OCI-M1 (cell line): ENCODE data around the gene DCHS1.
A peak's percentile ranks its signal among the peaks of the same experiment; 100 is the strongest.

Experiments
- DNase-seq: peaks from one replicate; lab custom pipeline; 2025; lab: John Stamatoyannopoulos, UW

Gene DCHS1

DNA sequence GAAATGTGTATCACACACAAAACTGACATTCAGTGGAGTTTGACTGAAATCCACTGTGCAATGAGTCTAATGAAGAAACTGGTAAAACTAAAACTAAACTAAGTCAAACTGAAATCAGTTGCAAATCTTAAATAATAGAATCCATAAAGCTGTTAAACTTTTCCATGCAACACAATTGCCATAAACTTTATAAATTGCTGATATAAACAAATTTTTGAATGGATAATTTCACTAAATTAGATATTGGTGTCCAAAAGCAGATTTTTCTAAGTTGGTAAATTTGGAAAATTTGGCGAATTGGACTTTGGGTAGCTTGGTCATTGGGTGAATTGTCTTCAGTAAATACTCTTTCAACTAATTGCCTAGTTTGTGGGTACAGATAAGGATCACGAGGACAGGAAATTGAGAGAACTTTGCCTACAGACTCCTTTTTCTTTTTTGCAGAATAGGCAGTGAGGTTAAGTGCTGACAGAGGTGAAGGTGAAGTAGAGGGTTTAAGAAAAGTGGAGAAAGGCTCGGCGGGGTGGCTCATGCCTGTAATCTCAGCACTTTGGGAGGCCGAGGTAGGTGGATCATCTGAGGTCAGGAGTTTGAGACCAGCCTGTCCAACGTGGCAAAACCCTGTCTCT, 14.7 kb upstream of the DCHS1 start:
- DNase-seq, result no peak

- DNase-seq, result peak; percentile 29
Observed at GRCh38 chr11:6667733-6668374, 12.2 kb upstream of the DCHS1 start.

- DNase-seq, result no peak
Observed at GRCh38 chr11:6666302-6667183, 10.9 kb upstream of the DCHS1 start.

DNA sequence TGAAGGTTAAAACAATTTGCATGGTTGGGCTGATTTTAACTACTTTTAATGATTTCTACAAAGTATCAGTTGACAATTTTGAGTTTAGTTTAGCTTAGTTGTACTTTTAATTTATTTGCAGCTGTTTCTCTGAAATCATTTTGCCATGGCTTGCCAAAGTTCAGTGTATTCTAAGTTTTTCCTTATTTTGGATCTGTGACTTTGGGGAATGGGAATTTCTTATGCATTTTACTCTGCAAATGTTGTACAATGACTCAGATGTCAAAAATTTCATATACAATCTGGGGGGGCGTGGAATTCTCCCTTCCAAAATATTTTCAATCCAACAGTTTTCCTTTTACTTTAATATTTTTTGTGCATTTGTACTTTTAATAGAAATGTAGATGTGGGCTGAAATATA, 8.9 kb upstream of the DCHS1 start:
- no peak for DNase-seq

- no peak for DNase-seq
Observed at GRCh38 chr11:6663794-6664469, 8.3 kb upstream of the DCHS1 start.

- DNase-seq, result no peak
Observed at GRCh38 chr11:6660712-6661111, 5.1 kb upstream of the DCHS1 start.

DNA sequence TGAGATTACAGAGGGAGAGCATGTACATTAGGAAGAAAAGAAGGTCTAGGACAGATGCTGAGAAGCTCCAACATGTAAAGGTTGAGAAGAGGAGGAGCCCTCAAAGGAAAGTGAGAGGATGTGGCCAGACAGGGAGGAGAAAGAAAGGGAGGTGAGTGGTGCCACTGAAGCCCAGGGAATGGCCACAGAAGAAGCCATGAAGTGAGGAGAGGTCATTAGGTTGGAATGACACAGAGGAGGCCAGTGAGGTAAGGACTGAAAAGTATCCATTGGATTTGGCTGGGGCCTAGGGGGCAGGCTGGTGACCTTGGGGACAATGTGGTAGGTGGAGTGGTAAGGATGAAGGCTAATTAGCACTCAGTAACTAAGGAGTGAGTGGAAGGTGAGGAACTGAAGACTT, 3.0 kb upstream of the DCHS1 start:
- DNase-seq, result no peak

DNA sequence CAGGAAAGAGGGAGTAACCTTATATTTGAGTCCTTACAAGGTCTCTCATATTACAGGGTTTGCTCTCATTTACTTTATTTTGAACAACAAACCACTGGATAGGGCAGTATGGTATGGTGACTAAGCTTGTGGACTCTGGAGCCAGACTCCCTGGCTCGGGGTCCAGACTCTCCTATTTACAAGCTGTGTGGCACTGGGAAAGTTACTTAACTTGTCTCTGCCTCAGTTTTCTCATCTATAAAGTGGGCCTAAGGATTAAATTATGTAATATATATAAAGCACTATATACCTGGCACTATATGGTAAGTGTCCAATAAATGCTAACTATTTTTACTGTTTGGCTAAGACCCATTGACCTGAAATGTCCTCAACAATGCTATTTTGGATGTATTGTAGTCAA, 1.7 kb upstream of the DCHS1 start:
- no peak for DNase-seq

- no peak for DNase-seq
Observed at GRCh38 chr11:6656936-6657335, 1.3 kb upstream of the DCHS1 start.

GRCh38 chr11:6656584-6656915, 941 bp upstream of the DCHS1 start:
- DNase-seq, result no peak

- DNase-seq, result no peak
Observed at GRCh38 chr11:6655020-6655789, 404 bp downstream of the DCHS1 start.

- DNase-seq, result no peak
Observed at GRCh38 chr11:6654281-6655019, 1.2 kb downstream of the DCHS1 start.

GRCh38 chr11:6653656-6654055, 2.0 kb downstream of the DCHS1 start:
- no peak for DNase-seq

DNA sequence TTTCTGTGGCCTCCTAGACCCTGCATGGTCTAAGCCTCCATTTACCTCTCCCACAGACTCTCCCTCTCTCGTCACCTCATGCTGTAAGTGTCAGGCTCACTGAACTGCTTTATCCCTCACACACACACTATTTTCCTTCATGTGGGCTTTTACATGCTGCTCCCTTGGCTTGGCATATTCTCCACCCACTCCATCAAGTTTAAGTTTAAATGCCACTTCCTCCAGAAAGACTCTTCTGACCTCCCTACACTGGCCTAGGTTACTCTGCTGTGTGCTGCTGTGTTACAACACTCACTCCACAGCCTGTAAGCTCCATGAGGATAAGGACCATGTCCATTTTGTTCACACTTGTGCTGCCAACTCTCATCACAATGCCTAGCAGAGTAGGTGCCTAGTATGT, 2.5 kb downstream of the DCHS1 start:
- DNase-seq, result no peak

- no peak for DNase-seq
Observed at GRCh38 chr11:6652182-6652581, 3.4 kb downstream of the DCHS1 start.

DNA sequence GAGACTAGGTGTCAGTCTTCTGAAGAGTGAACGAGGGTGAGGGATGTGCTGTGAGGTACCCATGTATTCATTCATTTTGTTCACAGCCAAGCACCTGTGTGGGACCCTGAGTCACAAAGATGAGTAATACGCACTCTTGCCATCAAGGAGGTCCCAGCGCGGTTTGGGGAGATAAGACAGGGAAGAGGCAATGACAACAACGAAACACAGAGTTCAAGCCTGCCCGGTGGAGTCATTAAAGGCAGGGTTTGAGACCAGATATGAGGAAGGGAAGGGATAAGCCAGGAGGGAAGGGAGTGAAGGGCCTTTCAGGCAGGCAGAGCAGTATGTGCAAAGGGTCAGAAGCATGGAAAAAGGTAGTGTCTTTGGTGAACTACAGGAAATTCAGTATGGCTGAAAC, 4.6 kb downstream of the DCHS1 start:
- peak; percentile 27 for DNase-seq

GRCh38 chr11:6650104-6650503, 5.5 kb downstream of the DCHS1 start:
- DNase-seq, result no peak

DNA sequence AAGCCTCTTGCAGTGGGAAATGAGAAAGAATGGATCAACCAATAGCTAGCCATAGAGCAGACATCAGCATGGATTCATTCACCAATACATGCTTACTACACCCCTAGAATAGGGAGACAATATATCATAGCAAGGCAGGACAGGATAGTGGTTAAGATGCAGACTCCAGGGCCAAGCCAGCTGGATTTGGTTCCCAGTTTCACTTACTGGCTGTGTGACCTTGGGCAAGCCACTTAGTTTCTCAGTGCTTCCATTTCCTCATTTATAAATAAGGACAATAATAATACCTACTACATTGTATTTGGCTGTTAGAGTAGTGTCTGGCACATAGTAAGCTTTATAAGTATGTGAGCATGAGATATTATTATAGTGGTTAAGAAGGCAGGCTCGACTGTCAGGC, 7.1 kb downstream of the DCHS1 start:
- DNase-seq, result no peak

DNA sequence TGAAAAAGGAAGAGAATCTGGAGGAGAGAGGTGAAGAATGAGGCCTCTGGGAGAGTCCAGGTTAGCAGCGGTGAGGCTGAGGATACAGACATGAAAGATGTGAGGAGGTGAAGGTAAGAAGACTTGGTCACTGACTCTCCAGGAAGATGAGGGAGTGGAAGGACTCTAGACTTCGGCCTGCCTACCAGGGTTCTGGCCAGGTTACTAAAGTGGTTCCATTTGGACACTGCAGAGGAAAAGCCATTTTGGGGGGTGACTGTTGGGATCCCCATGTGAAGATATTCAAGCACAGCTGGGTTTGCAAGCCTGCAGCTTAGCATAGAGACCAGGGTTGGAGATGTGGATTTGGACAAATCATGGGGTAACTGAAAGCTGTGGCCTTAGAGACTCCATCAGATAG, 7.8 kb downstream of the DCHS1 start:
- no peak for DNase-seq

DNA sequence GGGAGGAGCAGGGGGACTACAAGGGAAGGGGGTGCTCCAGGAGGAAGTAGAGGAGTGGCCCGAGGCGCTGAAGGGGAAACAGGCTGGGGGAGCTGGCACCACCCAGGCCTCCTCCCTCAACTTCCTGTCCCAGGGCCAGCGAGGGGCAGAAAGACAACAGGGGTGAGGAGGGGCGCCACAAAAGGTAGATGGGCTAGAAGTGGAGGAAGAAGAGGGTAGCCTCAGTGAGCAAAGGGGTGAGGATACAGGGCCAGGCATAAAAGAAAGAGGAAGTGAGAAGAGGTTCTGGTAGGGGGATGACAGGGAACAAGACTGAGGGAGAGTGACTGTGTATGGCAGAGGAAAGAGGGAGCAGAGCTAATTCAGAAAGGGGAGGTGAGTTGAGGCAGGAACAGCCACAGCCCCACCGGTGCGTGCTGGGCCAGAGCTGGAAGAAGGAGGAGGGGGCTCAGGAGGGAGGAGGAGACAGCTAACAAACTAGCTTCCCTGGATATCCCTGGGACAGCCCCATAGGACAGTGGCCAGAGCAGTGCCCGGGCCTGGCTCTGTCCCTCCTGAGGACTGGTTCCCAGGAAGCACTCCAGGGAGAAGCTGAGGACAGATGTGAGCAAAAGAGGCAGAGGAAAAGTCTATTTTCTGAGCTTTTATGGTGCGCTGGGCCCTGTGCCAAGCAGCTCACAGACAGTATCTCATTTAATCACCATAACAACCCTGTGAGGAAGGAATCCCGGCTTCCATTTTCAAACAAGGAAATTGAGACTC, 8.5 kb downstream of the DCHS1 start:
- DNase-seq, result peak; percentile 63

DNA sequence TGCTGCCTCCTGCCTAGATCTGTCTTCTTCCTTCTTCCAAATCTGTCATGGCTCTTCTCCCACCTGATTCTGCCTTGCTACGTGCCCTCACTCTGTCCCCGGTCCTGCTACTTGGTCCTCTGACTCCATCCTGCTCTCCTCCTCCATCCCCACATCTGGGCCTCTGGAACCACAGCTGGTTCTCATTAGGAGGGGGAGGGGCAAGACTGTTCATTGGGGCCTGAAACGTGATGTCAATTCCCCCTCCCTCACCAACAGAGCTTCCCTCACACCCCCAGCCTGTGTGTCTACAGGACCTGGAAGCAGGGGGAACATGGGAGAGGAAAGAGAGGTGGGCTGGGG, 9.1 kb downstream of the DCHS1 start:
- DNase-seq, result no peak
